Bronchial epithelial cell (primary cell): ENCODE data around the gene FAM13A. TPM values are rescaled to one million over a fixed set of nuclear protein-coding genes. Genes with fewer than 3 reads are reported as not detected.
"Not testable (repeated sequence)": the region's sequence is repeated elsewhere in the genome, so short reads cannot be mapped to it uniquely, and the experiment has no call there.

Experiments
- DNase-seq: peaks from one replicate; pipeline ENCODE4 v3.0.0-alpha.2; 2010; ENCODE audit warnings: low read depth
- FAIRE-seq: peaks from 2 replicates; lab custom pipeline; 2011; peaks lifted over from hg19 to GRCh38; lab: Jason Lieb, UNC
- H3K27me3 ChIP-seq: 2 replicates; pipeline ENCODE4 v1.5.1; 2011; ENCODE audit warnings: low read length; ENCODE audit not compliant: control insufficient read depth, insufficient read depth
- H3K36me3 ChIP-seq: 2 replicates; pipeline ENCODE4 v1.5.1; 2011; ENCODE audit warnings: low read length; ENCODE audit not compliant: control insufficient read depth, insufficient read depth
- H3K4me3 ChIP-seq: 2 replicates; pipeline ENCODE4 v1.5.1; 2011; ENCODE audit warnings: mild to moderate bottlenecking, low read depth, low read length, control low read depth
- CTCF ChIP-seq: IDR thresholded peaks from 2 replicates; pipeline ENCODE4 v1.5.1; 2011; ENCODE audit warnings: mild to moderate bottlenecking, moderate library complexity, low read length, control low read depth, inconsistent platforms; ENCODE audit not compliant: insufficient read depth, severe bottlenecking
- total RNA-seq: library from RNA; depleted of rRNA; stranded (reverse); fragments of >200 nt; gene quantifications from 2 replicates; pipeline ENCODE4 v1.2.1, GENCODE V29; 2014

The FAM13A gene
- total RNA-seq, 1 donor from 2014 or later = 5.8 TPM

DNA sequence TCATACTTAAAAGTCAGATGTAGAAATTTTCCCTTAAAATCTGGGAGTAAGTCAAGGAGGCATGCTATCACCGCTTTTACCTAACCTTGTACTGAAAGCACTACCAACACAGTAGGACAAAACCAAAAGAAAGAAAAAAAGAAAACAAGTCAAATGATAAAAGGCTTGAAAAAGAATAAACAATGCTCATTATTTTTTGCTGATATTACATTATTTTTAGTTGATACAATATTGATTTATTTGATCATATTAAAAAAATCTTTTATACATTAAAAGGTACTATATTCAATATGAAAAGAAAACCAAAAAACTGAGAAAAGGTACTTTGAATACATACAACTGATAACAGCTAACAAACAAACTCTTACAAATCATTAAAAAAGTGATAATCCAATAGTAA lies 164.3 kb downstream of the FAM13A start:
- no peak for TF ChIP-seq CTCF
- DNase-seq (no peak), FAIRE-seq (no peak)

GRCh38 chr4:88891636-88892035 lies 165.3 kb downstream of the FAM13A start:
- no peak for FAIRE-seq
- no peak for DNase-seq
- no peak overlapping the region for H3K4me3 ChIP-seq
- no peaks in the 10 kb centered on the region for H3K27me3 ChIP-seq
- no peaks in the 10 kb centered on the region for H3K36me3 ChIP-seq
- no peak for TF ChIP-seq CTCF

More for the DNA sequence above, 164.3 kb downstream of the FAM13A start:
- no peaks in the 10 kb centered on the region for H3K27me3 ChIP-seq
- no peak overlapping the region for H3K4me3 ChIP-seq
- H3K36me3 ChIP-seq = no peaks in the 10 kb centered on the region

- DNase-seq, H3K27me3 ChIP-seq, FAIRE-seq, H3K36me3 ChIP-seq, H3K4me3 ChIP-seq: not testable (repeated sequence)
Measured at GRCh38 chr4:88887409-88887808, 169.6 kb downstream of the FAM13A start.

- H3K4me3 ChIP-seq = no peak overlapping the region
- FAIRE-seq (no peak), DNase-seq (no peak)
- TF ChIP-seq CTCF = no peak
- no peaks in the 10 kb centered on the region for H3K27me3 ChIP-seq
- H3K36me3 ChIP-seq = no peaks in the 10 kb centered on the region
Measured at GRCh38 chr4:88881227-88881569, 175.8 kb downstream of the FAM13A start.

DNA sequence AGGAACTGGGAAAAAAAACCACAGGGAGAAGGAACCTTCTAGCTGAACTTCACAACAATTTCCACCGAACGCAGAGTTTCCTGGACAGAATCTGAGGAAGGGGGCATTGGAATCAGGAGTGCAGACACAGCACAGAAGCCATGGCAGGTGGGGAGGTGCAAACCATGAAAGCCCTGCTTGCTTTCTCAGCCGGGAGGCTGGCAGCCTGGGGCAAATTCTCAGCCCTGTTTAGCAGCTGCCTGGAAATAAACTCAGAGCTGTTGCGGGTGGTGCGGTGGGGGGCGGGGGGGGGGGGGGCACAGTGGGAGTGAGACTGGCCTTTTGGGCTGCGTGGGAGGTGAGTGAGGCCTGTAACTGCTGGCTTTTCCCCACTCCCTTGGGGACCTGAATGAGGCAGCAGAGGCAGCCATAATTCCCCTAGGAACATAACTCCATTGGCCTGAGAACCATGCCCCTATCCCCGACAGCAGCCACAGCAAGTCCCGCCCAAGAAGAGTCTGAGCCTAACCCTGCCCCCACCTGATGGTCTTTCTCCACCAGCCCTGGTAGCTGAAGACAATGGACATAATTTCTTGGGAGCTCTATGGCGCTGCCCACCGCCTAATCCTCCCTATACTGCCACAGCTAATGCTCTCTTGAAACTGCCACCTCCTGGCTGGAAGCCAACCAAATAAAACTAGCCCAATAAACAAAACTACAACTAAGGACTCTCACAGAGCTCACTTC lies 176.3 kb downstream of the FAM13A start:
- H3K27me3 ChIP-seq = no peaks in the 10 kb centered on the region
- no peak overlapping the region for H3K4me3 ChIP-seq
- H3K36me3 ChIP-seq = no peaks in the 10 kb centered on the region
- FAIRE-seq (no peak), DNase-seq (no peak)
- TF ChIP-seq CTCF = no peak

GRCh38 chr4:88879991-88880390 lies 177.0 kb downstream of the FAM13A start:
- H3K36me3 ChIP-seq = no peaks in the 10 kb centered on the region
- TF ChIP-seq CTCF = no peak
- FAIRE-seq = no peak
- no peak overlapping the region for H3K4me3 ChIP-seq
- DNase-seq = no peak
- H3K27me3 ChIP-seq = no peaks in the 10 kb centered on the region
